PC-3 (cell line): ENCODE results near the gene GRM1. TPM values are rescaled to one million over a fixed set of nuclear protein-coding genes. Genes with fewer than 3 reads are reported as not detected.

Experiments
- ATAC-seq: fragments of 200-7000 bp; cut with Tn5 transposase; 2 replicates; pipeline ENCODE4 v1.9.1; 2020; ENCODE audit warnings: mild to moderate bottlenecking, moderate library complexity
- BruUV-seq: library from RNA; stranded (reverse); fragments of 400-500 nt; replicated peaks from 2 replicates; lab custom pipeline; 2021; lab: Mats Ljungman, UMichigan
- CTCF ChIA-PET: fragments of 300-600 bp; sonication (Branson Sonifier 250); formaldehyde crosslinking; loops from one replicate; lab custom pipeline; 2022; ENCODE audit warnings: antibody characterized with exemption; lab: Charles Lee
- POLR2A ChIA-PET: fragments of 300-600 bp; sonication (Branson Sonifier 250); formaldehyde crosslinking; loops from one replicate; lab custom pipeline; 2022; ENCODE audit warnings: antibody characterized with exemption; ENCODE audit not compliant: unreplicated experiment; lab: Charles Lee
- DNase-seq: peaks from one replicate; pipeline ENCODE4 v3.0.0-alpha.2; 2015
- H2AFZ ChIP-seq: fragments of 300-600 bp; sonication (generic); 2 replicates; pipeline ENCODE4 v1.6.0; 2016; ENCODE audit warnings: antibody characterized with exemption, low read length
- H3F3A ChIP-seq: fragments of 300-600 bp; sonication (generic); one replicate; pipeline ENCODE4 v1.6.0; 2017; ENCODE audit warnings: antibody characterized with exemption, low read length, control low read depth, mild to moderate bottlenecking; ENCODE audit not compliant: unreplicated experiment
- H3K27ac ChIP-seq: fragments of 300-600 bp; sonication (generic); 2 replicates; pipeline ENCODE4 v1.5.1; 2016; ENCODE audit warnings: mild to moderate bottlenecking, low read length
- H3K27me3 ChIP-seq: fragments of 300-600 bp; sonication (generic); 2 replicates; pipeline ENCODE4 v1.6.1; 2016; ENCODE audit warnings: low read length, mixed read lengths
- H3K36me3 ChIP-seq: fragments of 300-600 bp; sonication (generic); 2 replicates; pipeline ENCODE4 v1.6.1; 2016; ENCODE audit warnings: low read depth, mixed run types, low read length, mixed read lengths
- H3K4me1 ChIP-seq: fragments of 300-600 bp; sonication (generic); 2 replicates; pipeline ENCODE4 v1.5.1; 2016; ENCODE audit warnings: low read length; ENCODE audit not compliant: insufficient read depth
- H3K4me2 ChIP-seq: fragments of 300-600 bp; sonication (generic); 2 replicates; pipeline ENCODE4 v1.6.0; 2016; ENCODE audit warnings: low read length
- H3K4me3 ChIP-seq: fragments of 300-600 bp; sonication (generic); 2 replicates; pipeline ENCODE4 v1.5.1; 2016; ENCODE audit warnings: mild to moderate bottlenecking, low read length, mixed read lengths
- H3K79me2 ChIP-seq: fragments of 300-600 bp; sonication (generic); 2 replicates; pipeline ENCODE4 v1.6.1; 2017; ENCODE audit warnings: low read length, mixed read lengths
- H3K9ac ChIP-seq: fragments of 300-600 bp; sonication (generic); 2 replicates; pipeline ENCODE4 v1.6.0; 2016; ENCODE audit warnings: mild to moderate bottlenecking, low read length
- H3K9me2 ChIP-seq: fragments of 300-600 bp; sonication (generic); replicated peaks from 2 replicates; pipeline ENCODE4 v1.6.1; 2016; ENCODE audit warnings: mixed run types, low read length, mixed read lengths
- H3K9me3 ChIP-seq: fragments of 300-600 bp; sonication (generic); 2 replicates; pipeline ENCODE4 v1.6.1; 2016; ENCODE audit warnings: low read length, mixed read lengths
- H4K20me1 ChIP-seq: fragments of 300-600 bp; sonication (generic); 2 replicates; pipeline ENCODE4 v1.6.1; 2016; ENCODE audit warnings: low read length, mixed read lengths
- CTCF ChIP-seq: fragments of 300-600 bp; sonication (generic); conservative IDR thresholded peaks from 2 replicates; pipeline ENCODE4 v1.5.1; 2017; ENCODE audit warnings: antibody characterized with exemption, low read depth, mild to moderate bottlenecking, low read length
- EZH2 ChIP-seq: fragments of 300-600 bp; sonication (generic); IDR thresholded peaks from one replicate; pipeline ENCODE4 v1.6.1; 2017; ENCODE audit warnings: antibody characterized with exemption, mild to moderate bottlenecking, low read length; ENCODE audit not compliant: unreplicated experiment
- EZH2phosphoT487 ChIP-seq: fragments of 300-600 bp; sonication (generic); IDR thresholded peaks from 2 replicates; pipeline ENCODE4 v1.6.1; 2018; ENCODE audit warnings: mild to moderate bottlenecking, antibody characterized with exemption, low read length, borderline replicate concordance
- intact Hi-C: fragments of 100-400 bp; cut with micrococcal nuclease; formaldehyde crosslinking; loops from 2 replicates; pipeline ENCODE4 v1.9.0; 2023
- total RNA-seq: library from RNA; depleted of rRNA; stranded (reverse); fragments of >200 nt; gene quantifications from 2 replicates; pipeline ENCODE4 v1.2.3, GENCODE V29; 2014

Gene GRM1
- total RNA-seq, 1 experiment from 2014 or later = 0.11 TPM

- CTCF ChIA-PET = no interaction called here
- no peaks in the 10 kb centered on the region for H4K20me1 ChIP-seq
Measured at GRCh38 chr6:146381486-146381885, 352.6 kb downstream of the GRM1 start.

GRCh38 chr6:146388736-146389364 lies 360.0 kb downstream of the GRM1 start:
- ATAC-seq (no peak), DNase-seq (no peak)
- no peak overlapping the region for H3K4me3 ChIP-seq
- BruUV-seq = no TSS peak
- H3K79me2 ChIP-seq = no peaks in the 10 kb centered on the region
- no peaks in the 10 kb centered on the region for H3F3A ChIP-seq
- POLR2A ChIA-PET = no interaction called here
- CTCF ChIA-PET = no interaction called here
- no peak overlapping the region for H3K9ac ChIP-seq
- no peak overlapping the region for H3K4me2 ChIP-seq
- no peak overlapping the region for H2AFZ ChIP-seq
- intact Hi-C loops = no loop called here
- H4K20me1 ChIP-seq = no peaks in the 10 kb centered on the region
- peaks cover 10% of the 10 kb centered on the region; the same call in 1 of the 2 replicates for H3K27me3 ChIP-seq
- no peaks in the 10 kb centered on the region for H3K9me3 ChIP-seq
- H3K27ac ChIP-seq = no peak overlapping the region
- no peaks in the 10 kb centered on the region for H3K9me2 ChIP-seq
- H3K4me1 ChIP-seq = no peaks in the 10 kb centered on the region
- no peak for TF ChIP-seq CTCF
- TF ChIP-seq EZH2 = no peak
- TF ChIP-seq EZH2phosphoT487 = no peak
- no peaks in the 10 kb centered on the region for H3K36me3 ChIP-seq

More at GRCh38 chr6:146381486-146381885, 352.6 kb downstream of the GRM1 start:
- Histone ChIP-seq H3K36me3 (no peaks in the 10 kb centered on the region), H3F3A (no peaks in the 10 kb centered on the region), H3K27me3 (no peaks in the 10 kb centered on the region), H3K9me2 (no peaks in the 10 kb centered on the region), H2AFZ (no peak overlapping the region), H3K4me3 (no peak overlapping the region), H3K4me2 (no peak overlapping the region), H3K79me2 (no peaks in the 10 kb centered on the region), H3K9me3 (no peaks in the 10 kb centered on the region), H3K4me1 (no peaks in the 10 kb centered on the region), H3K27ac (no peak overlapping the region), H3K9ac (no peak overlapping the region)
- ATAC-seq (no peak), DNase-seq (no peak)
- no TSS peak for BruUV-seq
- intact Hi-C loops = no loop called here
- POLR2A ChIA-PET = no interaction called here
- no peak for TF ChIP-seq EZH2
- TF ChIP-seq EZH2phosphoT487 = no peak
- TF ChIP-seq CTCF = no peak; the same call in 1 of the 2 replicates

DNA sequence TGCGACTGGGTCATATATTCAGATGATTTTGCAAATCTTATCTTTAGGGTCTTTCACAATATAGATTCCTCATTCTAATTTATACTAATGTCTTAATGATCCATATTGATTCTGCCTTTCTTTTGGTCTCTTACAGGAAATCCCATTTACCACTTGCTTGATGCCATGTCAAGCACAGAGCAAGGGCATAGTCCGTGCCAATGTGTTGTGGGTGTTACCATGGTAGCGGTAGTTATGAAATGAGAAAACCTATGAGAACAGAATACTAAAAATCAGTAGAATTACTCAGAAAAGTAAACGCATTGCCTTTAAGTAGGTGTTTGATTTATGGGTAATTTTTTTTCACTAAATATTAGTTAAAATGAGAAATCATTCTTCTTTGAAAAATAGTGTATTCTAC lies 360.9 kb downstream of the GRM1 start:
- DNase-seq (no peak), ATAC-seq (no peak)
- no peaks in the 10 kb centered on the region for H3F3A ChIP-seq
- no peaks in the 10 kb centered on the region for H3K9me2 ChIP-seq
- H3K27ac ChIP-seq = no peak overlapping the region
- no TSS peak for BruUV-seq
- ChIA-PET POLR2A (no interaction called here), CTCF (no interaction called here)
- intact Hi-C loops = no loop called here
- no peak overlapping the region for H3K4me2 ChIP-seq
- no peak overlapping the region for H3K9ac ChIP-seq
- H4K20me1 ChIP-seq = no peaks in the 10 kb centered on the region
- no peaks in the 10 kb centered on the region for H3K4me1 ChIP-seq
- TF ChIP-seq EZH2phosphoT487 (no peak), CTCF (no peak), EZH2 (no peak)
- no peaks in the 10 kb centered on the region for H3K79me2 ChIP-seq
- no peak overlapping the region for H3K4me3 ChIP-seq
- H2AFZ ChIP-seq = no peak overlapping the region
- H3K9me3 ChIP-seq = no peaks in the 10 kb centered on the region
- no peaks in the 10 kb centered on the region for H3K36me3 ChIP-seq
- H3K27me3 ChIP-seq = peaks cover 10% of the 10 kb centered on the region; the same call in 1 of the 2 replicates
